OCI-M1 (cell line): ENCODE measurements around the gene PGBD5.
"Not testable (repeated sequence)": the region's sequence is repeated elsewhere in the genome, so short reads cannot be mapped to it uniquely, and the experiment has no call there.

Source experiments
- DNase-seq: peaks from one replicate; lab custom pipeline; 2025; lab: John Stamatoyannopoulos, UW

PGBD5 gene

GRCh38 chr1:230424391-230425251 lies 1.5 kb downstream of the PGBD5 start:
- DNase-seq: no peak

- DNase-seq: no peak
These were observed 2.2 kb downstream of the PGBD5 start for GRCh38 chr1:230423951-230424350.

GRCh38 chr1:230423261-230423660 lies 2.9 kb downstream of the PGBD5 start:
- no peak for DNase-seq

- no peak for DNase-seq
These were observed 3.7 kb downstream of the PGBD5 start for GRCh38 chr1:230422221-230422981.

- peak; percentile 15 for DNase-seq
These were observed 4.7 kb downstream of the PGBD5 start for GRCh38 chr1:230421481-230421880.

- DNase-seq: not testable (repeated sequence)
These were observed 5.8 kb downstream of the PGBD5 start for GRCh38 chr1:230420372-230420771.

GRCh38 chr1:230416430-230416829 lies 9.7 kb downstream of the PGBD5 start:
- DNase-seq: no peak

- DNase-seq: peak; percentile 17
These were observed 10.6 kb downstream of the PGBD5 start for GRCh38 chr1:230415405-230416132.

- no peak for DNase-seq
These were observed 11.4 kb downstream of the PGBD5 start for GRCh38 chr1:230414694-230415093.

GRCh38 chr1:230414102-230414501 lies 12.0 kb downstream of the PGBD5 start:
- DNase-seq: no peak

- no peak for DNase-seq
These were observed 13.1 kb downstream of the PGBD5 start for GRCh38 chr1:230413061-230413460.

- no peak for DNase-seq
These were observed 17.2 kb downstream of the PGBD5 start for GRCh38 chr1:230408971-230409370.

- DNase-seq: no peak
These were observed 18.8 kb downstream of the PGBD5 start for GRCh38 chr1:230407351-230407750.

GRCh38 chr1:230406727-230407126 lies 19.4 kb downstream of the PGBD5 start:
- DNase-seq: not testable (repeated sequence)

- DNase-seq: no peak
These were observed 22.7 kb downstream of the PGBD5 start for GRCh38 chr1:230403442-230403841.

- DNase-seq: no peak
These were observed 24.3 kb downstream of the PGBD5 start for GRCh38 chr1:230401763-230402294.

GRCh38 chr1:230401101-230401500 lies 25.0 kb downstream of the PGBD5 start:
- DNase-seq: no peak

GRCh38 chr1:230400007-230400344 lies 26.2 kb downstream of the PGBD5 start:
- no peak for DNase-seq

GRCh38 chr1:230399321-230400006 lies 26.7 kb downstream of the PGBD5 start:
- no peak for DNase-seq

GRCh38 chr1:230398856-230399255 lies 27.3 kb downstream of the PGBD5 start:
- DNase-seq: no peak

GRCh38 chr1:230396966-230397365 lies 29.2 kb downstream of the PGBD5 start:
- no peak for DNase-seq

GRCh38 chr1:230395932-230396331 lies 30.2 kb downstream of the PGBD5 start:
- DNase-seq: no peak
